ENCODE data around the gene SUV39H2. TPM values are rescaled to one million over a fixed set of nuclear protein-coding genes. Genes with fewer than 3 reads are reported as not detected.
"Not testable (repeated sequence)": the region's sequence is repeated elsewhere in the genome, so short reads cannot be mapped to it uniquely, and the experiment has no call there.

The SUV39H2 gene
- total RNA-seq, 1 donor: 27.2 TPM

DNA sequence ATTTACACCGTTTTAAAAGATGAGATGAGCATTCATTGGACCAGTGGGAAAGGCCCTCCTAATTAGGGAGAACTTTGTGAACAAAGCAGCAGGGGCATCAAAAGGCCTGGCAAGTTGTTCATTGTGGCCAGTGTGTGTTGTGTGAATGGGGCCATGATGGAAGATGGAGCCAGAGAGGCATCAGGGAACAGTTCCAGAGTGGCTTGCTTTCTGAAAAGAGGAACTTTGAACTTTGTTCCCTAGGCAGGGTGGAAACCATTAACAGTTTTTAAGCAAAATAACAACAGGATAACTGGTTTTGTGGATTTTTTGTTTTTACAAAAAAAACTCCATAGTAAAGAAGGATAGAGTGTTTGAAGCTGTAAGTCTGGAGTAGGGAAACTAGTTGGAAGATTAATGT lies 12.5 kb downstream of the SUV39H2 start:
- TF ChIP-seq, protein P1, sequence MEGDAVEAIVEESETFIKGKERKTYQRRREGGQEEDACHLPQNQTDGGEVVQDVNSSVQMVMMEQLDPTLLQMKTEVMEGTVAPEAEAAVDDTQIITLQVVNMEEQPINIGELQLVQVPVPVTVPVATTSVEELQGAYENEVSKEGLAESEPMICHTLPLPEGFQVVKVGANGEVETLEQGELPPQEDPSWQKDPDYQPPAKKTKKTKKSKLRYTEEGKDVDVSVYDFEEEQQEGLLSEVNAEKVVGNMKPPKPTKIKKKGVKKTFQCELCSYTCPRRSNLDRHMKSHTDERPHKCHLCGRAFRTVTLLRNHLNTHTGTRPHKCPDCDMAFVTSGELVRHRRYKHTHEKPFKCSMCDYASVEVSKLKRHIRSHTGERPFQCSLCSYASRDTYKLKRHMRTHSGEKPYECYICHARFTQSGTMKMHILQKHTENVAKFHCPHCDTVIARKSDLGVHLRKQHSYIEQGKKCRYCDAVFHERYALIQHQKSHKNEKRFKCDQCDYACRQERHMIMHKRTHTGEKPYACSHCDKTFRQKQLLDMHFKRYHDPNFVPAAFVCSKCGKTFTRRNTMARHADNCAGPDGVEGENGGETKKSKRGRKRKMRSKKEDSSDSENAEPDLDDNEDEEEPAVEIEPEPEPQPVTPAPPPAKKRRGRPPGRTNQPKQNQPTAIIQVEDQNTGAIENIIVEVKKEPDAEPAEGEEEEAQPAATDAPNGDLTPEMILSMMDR (IDR thresholded peaks at IDR 0.05; ENCODE audit: insufficient read depth, low read depth, low read length): no peak
- H3K4me3 ChIP-seq (ENCODE audit: low read depth, low read length): no peak overlapping the region
- DNase-seq (ENCODE audit: low read depth): no peak

DNA sequence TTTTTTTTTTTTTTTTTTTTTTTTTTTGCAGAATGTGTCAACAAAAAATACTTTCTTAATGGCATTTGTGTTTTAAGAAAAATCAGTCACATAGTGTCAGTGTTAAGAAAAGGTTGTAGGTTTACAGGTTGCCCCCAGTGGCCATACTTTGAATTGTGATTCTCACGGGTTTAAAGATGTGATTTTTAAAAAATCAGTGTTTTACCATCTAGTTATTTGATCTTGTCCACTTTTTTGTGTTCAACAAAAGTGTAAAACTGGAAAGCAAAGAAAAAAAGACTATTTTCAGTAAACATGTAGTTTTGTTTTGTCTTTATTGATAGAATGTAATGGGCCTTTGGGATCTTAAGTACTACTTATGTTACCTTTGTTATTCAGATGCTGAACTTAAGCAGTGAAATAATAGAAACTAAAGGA lies 25.7 kb downstream of the SUV39H2 start:
- no peak overlapping the region for H3K4me3 ChIP-seq (ENCODE audit: low read depth, low read length)
- TF ChIP-seq, protein P1 (IDR thresholded peaks at IDR 0.05; ENCODE audit: insufficient read depth, low read depth, low read length): peak; percentile 62
- peak; percentile 34 for DNase-seq (ENCODE audit: low read depth)

DNA sequence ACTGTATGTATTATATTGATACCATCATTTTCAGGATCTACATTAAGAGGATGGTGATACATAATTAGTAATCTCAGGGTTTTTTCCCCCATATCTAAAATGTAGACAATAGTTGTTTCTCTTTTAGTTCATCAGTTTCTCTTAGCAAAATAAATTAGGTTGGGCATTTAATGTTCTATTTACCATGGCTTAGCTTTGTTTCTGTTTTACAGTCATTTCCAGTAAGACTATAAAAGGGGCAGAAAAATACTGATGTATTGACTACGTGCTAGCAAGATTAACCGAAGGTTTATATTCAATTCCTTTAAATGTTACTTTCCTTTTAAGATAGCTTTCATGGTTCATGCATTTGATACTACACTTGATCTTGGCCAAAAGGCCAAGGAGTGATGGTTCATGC lies 26.2 kb downstream of the SUV39H2 start:
- no peak for DNase-seq (ENCODE audit: low read depth)
- TF ChIP-seq, protein P1 (IDR thresholded peaks at IDR 0.05; ENCODE audit: insufficient read depth, low read depth, low read length): no peak
- H3K4me3 ChIP-seq (ENCODE audit: low read depth, low read length): no peak overlapping the region

DNA sequence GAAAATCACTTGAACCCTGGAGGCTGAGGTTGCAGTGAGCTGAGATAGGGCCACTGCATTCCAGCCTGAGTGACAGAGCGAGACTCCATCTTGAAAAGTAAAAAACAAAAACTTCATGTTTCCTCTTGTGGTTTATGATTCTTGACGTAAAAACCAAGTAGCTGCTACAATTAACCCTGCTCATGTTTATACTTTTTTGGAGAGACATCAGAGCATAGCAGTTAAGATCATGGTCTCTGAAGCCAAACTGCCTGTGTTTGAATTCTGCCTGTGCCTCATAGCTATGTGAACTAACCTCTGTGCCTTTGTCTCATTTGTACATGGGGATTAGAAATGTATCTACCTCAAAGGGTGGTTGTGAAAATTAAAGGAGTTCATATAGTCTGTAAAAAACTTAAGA lies 27.2 kb downstream of the SUV39H2 start:
- TF ChIP-seq, protein P1 (IDR thresholded peaks at IDR 0.05; ENCODE audit: insufficient read depth, low read depth, low read length): no peak
- DNase-seq (ENCODE audit: low read depth): no peak
- H3K4me3 ChIP-seq (ENCODE audit: low read depth, low read length): no peak overlapping the region

DNA sequence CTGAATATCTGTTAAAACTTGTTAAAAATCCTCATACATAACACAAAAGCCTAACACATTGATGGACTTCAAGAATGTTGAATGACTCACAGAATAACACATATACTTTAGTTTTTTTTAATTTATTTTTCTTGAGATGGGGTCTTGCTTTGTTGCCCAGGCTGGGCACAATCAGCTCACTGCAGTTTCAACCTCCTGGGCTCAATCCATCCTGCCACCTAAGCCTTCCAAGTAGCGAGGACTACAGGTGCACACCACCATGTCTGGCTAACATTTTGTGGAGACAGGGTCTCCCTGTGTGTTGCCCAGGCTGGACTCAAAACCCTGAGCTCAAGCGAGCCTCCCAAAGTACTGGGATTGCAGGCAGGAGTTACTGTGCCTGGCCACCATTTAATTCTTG lies 28.1 kb downstream of the SUV39H2 start:
- DNase-seq (ENCODE audit: low read depth): no peak
- TF ChIP-seq, protein P1 (IDR thresholded peaks at IDR 0.05; ENCODE audit: insufficient read depth, low read depth, low read length): no peak
- no peak overlapping the region for H3K4me3 ChIP-seq (ENCODE audit: low read depth, low read length)

DNA sequence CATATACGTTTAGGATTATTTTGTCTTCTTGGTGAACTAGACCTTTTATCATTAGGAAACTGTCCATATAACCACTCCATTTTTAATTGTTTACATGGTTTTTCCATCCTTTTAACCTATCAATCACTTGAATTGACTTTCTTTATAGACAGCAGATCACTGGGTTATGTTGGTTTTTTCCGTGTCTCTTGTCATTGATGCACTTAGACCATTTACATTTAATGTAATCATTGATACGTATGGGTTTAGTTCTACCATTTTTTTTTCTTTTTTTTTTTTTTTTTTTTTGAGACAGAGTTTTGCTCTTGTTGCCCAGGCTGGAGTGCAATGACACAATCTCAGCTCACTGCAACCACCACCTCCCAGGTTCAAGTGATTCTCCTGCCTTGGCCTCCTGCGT lies 28.9 kb downstream of the SUV39H2 start:
- DNase-seq (ENCODE audit: low read depth); H3K4me3 ChIP-seq (ENCODE audit: low read depth, low read length): not testable (repeated sequence)

DNA sequence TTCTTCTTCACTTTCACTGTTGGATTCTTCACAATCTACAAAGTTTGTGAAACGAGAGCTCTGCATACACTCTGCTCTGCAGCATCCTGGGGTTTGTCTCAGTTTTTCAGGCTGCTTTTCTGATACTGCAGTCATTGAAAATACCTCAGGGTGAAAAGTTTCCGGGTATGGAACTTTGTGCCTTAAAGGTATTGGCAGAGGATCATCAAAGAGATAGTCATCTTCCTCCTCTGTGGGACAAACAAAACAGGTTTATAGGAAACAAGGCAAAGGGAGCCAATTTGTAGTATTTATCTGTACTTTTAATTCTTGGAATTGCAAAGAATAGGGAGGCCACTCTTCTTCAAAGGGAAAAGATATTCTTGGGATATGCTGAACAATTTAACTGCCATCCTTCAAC lies 30.4 kb downstream of the SUV39H2 start:
- no peak for DNase-seq (ENCODE audit: low read depth)
- no peak overlapping the region for H3K4me3 ChIP-seq (ENCODE audit: low read depth, low read length)
- TF ChIP-seq, protein P1 (IDR thresholded peaks at IDR 0.05; ENCODE audit: insufficient read depth, low read depth, low read length): no peak
